ENCODE measurements around the gene PAPSS1. TPM values are rescaled to one million over a fixed set of nuclear protein-coding genes. Genes with fewer than 3 reads are reported as not detected.
"Not testable (repeated sequence)": the region's sequence is repeated elsewhere in the genome, so short reads cannot be mapped to it uniquely, and the experiment has no call there.

The PAPSS1 gene
- total RNA-seq, 1 experiment from 2014 or later: 22.1 TPM

- in situ Hi-C loops (cut with HindIII; ENCODE audit: low pct_unique_long_range_greater_than_20kb, low sequenced_read_pairs): no loop called here
- DNase-seq (ENCODE audit: low read depth): no peak
Observed at GRCh38 chr4:107733431-107733925, 13.4 kb upstream of the PAPSS1 start.

GRCh38 chr4:107729050-107729449 lies 9.0 kb upstream of the PAPSS1 start:
- DNase-seq (ENCODE audit: low read depth); in situ Hi-C loops (cut with HindIII; ENCODE audit: low pct_unique_long_range_greater_than_20kb, low sequenced_read_pairs): not testable (repeated sequence)

DNA sequence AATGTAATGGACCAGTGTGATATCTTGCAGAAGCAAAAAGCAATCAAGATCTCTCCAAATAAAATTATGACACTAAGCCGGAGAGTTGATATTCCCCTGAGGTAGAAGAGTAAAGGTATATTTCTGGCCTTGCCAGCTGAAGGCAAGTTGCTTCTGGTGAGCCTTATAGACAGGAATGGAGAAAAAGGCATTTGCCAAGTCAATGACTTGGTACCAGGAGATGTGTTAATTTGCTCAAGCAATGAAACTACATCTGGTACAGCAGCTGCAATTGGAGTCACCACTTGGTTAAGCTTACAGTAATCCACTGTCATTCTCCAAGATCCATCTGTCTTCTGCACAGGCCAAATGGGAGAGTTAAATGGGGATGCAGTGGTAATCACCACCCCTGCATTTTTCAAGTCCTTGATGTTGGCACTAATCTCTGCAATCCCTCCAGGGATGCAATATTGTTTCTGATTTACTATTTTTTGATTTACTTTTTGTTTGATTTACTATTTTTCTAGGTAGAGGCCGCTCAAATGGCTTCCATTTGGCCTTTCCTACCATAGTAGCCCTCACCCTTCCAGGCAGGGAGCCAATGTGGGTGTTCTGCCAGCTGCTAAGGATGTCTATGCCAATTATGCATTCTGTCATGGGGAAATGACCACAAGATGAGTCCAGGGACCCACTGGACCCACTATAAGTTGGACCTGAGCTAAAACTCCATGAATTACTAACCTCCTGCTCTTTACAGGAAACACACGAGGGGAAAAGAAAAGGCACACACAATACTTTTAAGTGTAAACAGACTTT lies 6.3 kb upstream of the PAPSS1 start:
- DNase-seq (ENCODE audit: low read depth); in situ Hi-C loops (cut with HindIII; ENCODE audit: low pct_unique_long_range_greater_than_20kb, low sequenced_read_pairs): not testable (repeated sequence)

- in situ Hi-C loops (cut with HindIII; ENCODE audit: low pct_unique_long_range_greater_than_20kb, low sequenced_read_pairs): no loop called here
- DNase-seq (ENCODE audit: low read depth): no peak
Observed at GRCh38 chr4:107725281-107725859, 5.3 kb upstream of the PAPSS1 start.

GRCh38 chr4:107723331-107723730 lies 3.3 kb upstream of the PAPSS1 start:
- DNase-seq (ENCODE audit: low read depth); in situ Hi-C loops (cut with HindIII; ENCODE audit: low pct_unique_long_range_greater_than_20kb, low sequenced_read_pairs): not testable (repeated sequence)

GRCh38 chr4:107721436-107722100 lies 1.5 kb upstream of the PAPSS1 start:
- DNase-seq (ENCODE audit: low read depth): no peak
- in situ Hi-C loops (cut with HindIII; ENCODE audit: low pct_unique_long_range_greater_than_20kb, low sequenced_read_pairs): no loop called here

DNA sequence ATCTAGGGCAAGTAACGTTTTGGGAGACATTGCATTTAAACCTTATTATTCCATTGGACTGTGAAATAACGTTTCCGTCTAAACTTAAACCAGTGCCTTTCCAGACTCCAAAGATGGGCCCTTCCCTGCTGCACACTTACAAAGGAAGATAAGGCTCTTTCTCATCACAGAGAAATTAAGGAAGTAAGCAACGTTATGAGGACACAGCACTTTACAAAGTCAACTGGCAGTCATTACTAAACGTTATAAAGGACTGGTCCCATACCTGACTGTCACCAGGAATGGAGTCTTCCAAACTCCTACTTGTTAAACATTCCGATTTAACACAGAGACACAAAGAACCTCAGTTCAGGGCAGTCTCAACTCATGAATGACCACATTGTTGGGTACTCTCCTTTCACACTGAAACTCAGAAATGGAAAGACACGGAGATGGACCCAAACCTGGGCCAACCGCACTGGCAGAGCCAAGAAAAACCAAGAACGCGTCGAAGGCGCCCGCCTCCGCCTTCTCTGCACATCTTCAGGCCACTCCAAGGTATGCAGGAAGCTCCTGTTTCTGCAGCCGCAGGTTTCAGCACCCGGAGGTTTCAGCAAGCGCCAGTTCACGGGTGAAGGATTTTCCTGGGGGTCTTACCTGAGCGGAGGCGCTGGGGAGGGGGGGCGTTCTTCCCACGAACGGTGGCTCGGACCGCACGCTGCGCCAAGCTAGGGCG lies 670 bp downstream of the PAPSS1 start:
- in situ Hi-C loops (cut with HindIII; ENCODE audit: low pct_unique_long_range_greater_than_20kb, low sequenced_read_pairs): no loop called here

DNA sequence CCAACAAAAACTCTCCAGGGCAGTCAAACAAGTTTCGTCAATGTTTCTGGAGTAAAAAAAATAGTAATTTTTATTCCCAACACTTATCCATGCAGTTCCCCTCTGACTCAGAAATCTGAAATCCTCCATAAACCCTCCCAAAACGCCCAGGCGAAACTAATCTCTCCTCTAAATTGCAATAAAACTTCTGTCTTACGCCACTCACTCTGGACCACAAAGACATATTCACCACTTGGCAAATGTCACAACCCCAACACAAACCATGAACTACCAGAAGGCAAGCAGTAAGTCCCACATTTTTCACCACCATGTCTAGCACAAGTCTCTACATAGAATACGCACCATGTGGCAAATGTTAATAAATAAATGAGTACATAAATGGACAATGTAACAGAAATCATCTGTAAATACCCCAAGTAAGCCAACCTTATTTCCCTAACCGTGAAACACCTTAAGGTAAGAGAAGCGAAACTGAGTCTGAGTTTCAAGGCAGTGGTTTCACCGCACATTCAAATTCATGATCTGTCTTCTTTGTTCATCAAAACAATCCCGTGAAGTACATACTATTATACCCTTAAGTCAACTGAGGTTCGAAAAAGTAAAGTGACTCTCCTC lies 1.6 kb downstream of the PAPSS1 start:
- in situ Hi-C loops (cut with HindIII; ENCODE audit: low pct_unique_long_range_greater_than_20kb, low sequenced_read_pairs): no loop called here
- DNase-seq (ENCODE audit: low read depth): no peak

More for the DNA sequence above, 670 bp downstream of the PAPSS1 start:
- peak; percentile 31 for DNase-seq (ENCODE audit: low read depth)

DNA sequence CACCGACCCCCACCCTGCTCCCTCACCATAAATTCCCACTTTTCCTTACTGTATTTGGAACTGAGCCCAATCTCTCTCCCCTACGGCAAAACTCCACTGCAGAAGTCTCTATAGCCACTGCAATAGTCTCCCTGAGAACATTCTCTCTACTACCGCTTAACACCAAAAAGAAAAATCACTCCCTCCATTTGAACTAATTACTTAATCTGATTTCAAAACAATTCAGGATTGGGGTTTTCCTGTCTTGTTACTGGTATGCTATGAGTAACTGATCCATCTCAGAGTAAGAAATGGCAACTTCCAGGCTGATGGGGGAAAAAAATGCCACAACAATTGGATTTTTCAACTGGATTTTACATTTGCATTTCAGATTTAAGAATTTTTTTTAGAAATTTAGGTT lies 5.8 kb downstream of the PAPSS1 start:
- no peak for DNase-seq (ENCODE audit: low read depth)
- in situ Hi-C loops (cut with HindIII; ENCODE audit: low pct_unique_long_range_greater_than_20kb, low sequenced_read_pairs): no loop called here

DNA sequence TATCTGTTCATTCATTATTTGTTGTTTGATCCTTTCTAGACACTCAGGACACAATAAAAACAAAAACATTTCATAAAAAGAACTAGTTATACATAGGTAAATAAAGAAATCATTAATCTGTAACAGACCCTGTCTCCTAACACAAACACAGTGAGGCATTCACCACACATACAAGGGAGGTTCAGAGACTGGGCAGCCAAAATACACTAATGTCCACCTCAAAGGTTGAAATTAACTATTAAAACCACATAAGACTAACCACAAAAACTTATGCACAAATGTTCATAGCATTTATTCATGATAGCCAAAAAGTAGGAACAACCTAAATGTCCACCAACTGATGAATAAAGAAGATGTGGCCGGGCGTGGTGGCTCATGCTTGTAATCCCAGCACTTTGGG lies 7.8 kb downstream of the PAPSS1 start:
- DNase-seq (ENCODE audit: low read depth): peak; percentile 84
- in situ Hi-C loops (cut with HindIII; ENCODE audit: low pct_unique_long_range_greater_than_20kb, low sequenced_read_pairs): no loop called here

DNA sequence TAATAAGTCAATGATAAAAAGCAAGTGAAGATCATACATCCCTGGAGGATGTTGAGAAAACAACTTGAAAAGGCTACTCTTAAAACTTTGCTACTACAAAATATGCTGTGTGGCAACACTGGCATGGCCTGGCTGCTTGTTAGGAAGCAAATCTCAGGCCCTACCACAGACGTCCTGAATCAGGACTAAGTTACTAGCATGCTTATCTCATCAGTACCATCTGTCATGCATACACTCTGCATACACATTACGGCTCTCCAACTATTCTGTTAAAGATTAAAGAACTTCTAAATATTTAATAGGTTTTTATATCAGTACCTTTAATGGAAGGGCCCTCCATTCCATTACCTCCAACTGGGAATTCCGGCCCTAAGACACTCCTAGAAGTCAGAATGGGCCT lies 8.2 kb downstream of the PAPSS1 start:
- no peak for DNase-seq (ENCODE audit: low read depth)

GRCh38 chr4:107710493-107711459 lies 9.3 kb downstream of the PAPSS1 start:
- in situ Hi-C loops (cut with HindIII; ENCODE audit: low pct_unique_long_range_greater_than_20kb, low sequenced_read_pairs): no loop called here
- no peak for DNase-seq (ENCODE audit: low read depth)

More for the DNA sequence above, 8.2 kb downstream of the PAPSS1 start:
- in situ Hi-C loops (cut with HindIII; ENCODE audit: low pct_unique_long_range_greater_than_20kb, low sequenced_read_pairs): no loop called here

DNA sequence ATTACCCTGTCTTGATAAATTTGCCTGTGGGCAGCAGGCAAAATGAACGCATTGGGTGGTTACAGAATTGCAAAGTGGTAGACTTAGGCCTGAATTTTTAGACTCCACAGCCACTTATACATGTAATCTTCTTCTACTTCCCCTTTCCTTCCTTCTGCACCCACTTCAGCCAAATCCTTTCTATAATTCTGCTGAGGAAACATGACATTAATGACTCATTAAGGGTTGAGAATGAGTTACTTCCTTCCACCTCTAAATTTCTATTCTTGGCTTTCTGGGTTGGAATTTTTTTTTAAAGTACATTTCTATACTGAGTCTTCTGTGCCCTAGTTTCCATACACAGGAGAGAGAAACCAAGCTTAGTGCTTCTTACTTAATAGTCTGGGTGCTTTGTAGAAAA lies 10.1 kb downstream of the PAPSS1 start:
- DNase-seq (ENCODE audit: low read depth): no peak
- in situ Hi-C loops (cut with HindIII; ENCODE audit: low pct_unique_long_range_greater_than_20kb, low sequenced_read_pairs): no loop called here

GRCh38 chr4:107708225-107708624 lies 11.8 kb downstream of the PAPSS1 start:
- in situ Hi-C loops (cut with HindIII; ENCODE audit: low pct_unique_long_range_greater_than_20kb, low sequenced_read_pairs): no loop called here
- no peak for DNase-seq (ENCODE audit: low read depth)

DNA sequence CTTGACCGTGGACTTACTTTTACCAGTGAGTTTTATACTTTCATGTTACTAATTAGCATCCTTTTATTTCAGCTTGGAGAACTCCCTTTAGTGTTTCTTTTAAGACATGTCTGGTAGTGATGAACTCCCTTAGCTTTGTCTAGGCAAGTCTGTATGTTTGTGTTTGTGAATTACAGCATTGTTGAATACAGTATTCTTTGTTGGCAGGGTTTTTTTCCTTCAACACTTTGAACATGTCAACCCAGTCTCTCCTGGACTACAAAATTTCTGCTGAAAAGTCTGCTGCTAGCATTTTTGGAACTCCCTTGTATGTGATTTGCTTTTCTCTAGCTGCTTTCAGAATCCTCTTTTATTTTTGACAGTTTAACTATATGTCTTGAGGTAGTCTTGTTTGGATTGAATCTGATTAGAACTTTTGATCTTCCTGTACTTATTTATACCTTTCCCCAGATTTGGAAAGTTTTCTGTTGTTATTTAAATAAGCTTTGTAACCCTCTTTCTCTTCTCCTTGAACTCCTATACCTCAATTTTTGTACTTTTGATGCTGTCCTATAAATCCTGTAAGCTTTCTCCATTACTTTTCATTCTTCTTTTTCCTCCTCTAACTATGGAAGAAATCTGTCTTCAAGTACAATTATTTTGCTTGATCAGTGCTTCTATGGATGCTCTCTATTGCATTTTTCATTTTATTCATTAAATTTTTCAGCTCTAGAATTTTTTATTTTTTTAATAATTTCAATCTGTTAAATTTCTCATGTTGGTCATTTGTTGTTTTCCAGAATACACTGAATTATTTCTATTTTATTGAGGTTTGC lies 14.1 kb downstream of the PAPSS1 start:
- in situ Hi-C loops (cut with HindIII; ENCODE audit: low pct_unique_long_range_greater_than_20kb, low sequenced_read_pairs): no loop called here
- DNase-seq (ENCODE audit: low read depth): no peak

GRCh38 chr4:107701565-107701964 lies 18.5 kb downstream of the PAPSS1 start:
- in situ Hi-C loops (cut with HindIII; ENCODE audit: low pct_unique_long_range_greater_than_20kb, low sequenced_read_pairs): no loop called here
- no peak for DNase-seq (ENCODE audit: low read depth)
